Astrocyte of the spinal cord (primary cell): ENCODE data around the gene LPP.

Source experiments
- DNase-seq: peaks from one replicate; pipeline ENCODE4 v3.0.0; 2011; ENCODE audit warnings: low read depth, low spot score
- H3K4me3 ChIP-seq: 2 replicates; pipeline ENCODE4 v1.5.1; 2011; ENCODE audit warnings: low read depth, mild to moderate bottlenecking, low read length, moderate library complexity
- CTCF ChIP-seq: IDR thresholded peaks from 2 replicates; pipeline ENCODE4 v1.5.1; 2012; ENCODE audit warnings: low read depth, mild to moderate bottlenecking, low read length, inconsistent platforms
- in situ Hi-C: cut with HindIII; loops from 2 replicates; pipeline ENCODE4 v1.10.0; 2017; ENCODE audit warnings: low sequenced_read_pairs

The LPP gene

DNA sequence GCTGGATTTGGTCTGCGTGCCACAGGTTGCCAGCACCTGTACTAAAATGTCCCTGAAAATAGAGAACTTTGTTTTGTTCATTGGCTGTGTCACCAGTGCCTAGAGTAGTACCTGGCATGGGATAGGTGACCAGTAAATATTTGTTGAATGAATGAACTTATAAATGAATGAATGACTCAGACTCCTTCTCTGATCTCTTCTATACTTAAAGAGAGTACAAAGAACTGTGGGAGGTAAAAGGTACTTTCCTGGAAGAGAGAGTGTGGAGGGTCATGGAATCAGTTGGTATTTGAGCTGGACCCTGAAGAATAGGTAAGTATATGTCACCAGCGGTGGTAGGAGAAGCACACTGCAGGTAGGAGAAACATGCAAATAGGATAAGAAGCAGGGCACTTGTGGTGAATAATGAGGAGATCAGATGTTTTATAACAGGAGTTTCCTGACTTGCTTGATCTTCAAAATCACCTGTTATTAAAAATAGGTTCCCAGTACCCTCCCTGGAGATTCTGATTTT is 149.4 kb downstream of the LPP start:
- H3K4me3 ChIP-seq: no peak overlapping the region
- DNase-seq: no peak
- TF ChIP-seq CTCF: no peak
- in situ Hi-C loops: no loop called here

GRCh38 chr3:188303823-188304222 is 149.9 kb downstream of the LPP start:
- DNase-seq: no peak
- TF ChIP-seq CTCF: no peak
- no peak overlapping the region for H3K4me3 ChIP-seq
- in situ Hi-C loops: no loop called here

DNA sequence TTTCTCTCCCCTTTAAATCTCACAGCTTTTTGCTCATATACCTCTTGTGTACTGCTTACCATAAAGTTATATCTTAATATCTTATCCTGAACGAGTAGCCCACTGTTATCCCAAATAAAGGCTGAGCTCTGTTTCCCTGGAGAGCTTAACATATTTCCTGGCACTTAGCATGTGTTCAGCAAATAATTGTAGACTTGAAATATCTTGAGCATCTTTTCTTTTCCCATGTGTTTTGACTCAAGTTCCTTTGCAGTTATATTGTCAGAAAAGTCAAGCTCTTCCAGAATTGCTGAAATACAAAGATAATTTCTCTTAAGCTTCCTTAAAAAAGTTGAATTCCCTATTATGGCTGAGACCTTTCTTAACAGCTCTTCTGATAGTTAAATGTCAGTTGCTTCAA is 150.5 kb downstream of the LPP start:
- no peak for DNase-seq
- in situ Hi-C loops: no loop called here
- no peak for TF ChIP-seq CTCF
- no peak overlapping the region for H3K4me3 ChIP-seq

DNA sequence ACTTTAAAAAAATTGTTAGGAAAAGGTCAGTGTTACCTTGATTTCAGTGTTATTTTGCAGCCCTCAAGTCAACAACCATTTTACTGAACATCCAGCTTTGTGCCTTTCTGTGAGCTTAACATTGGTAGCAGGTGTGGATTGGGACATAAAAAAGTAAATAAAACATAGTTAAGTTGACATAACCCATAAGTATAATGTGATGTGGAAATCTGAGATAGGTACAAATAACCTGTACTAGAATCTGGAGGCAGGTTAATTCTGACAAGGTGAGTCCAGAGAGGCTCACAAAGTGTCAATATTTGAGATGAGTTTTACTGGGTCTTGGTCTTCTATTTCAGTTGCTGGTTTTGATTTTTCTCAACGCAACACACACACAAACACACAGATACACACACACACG is 151.3 kb downstream of the LPP start:
- no peak for TF ChIP-seq CTCF
- no peak overlapping the region for H3K4me3 ChIP-seq
- DNase-seq: no peak
- in situ Hi-C loops: no loop called here

GRCh38 chr3:188306435-188307005 is 152.6 kb downstream of the LPP start:
- no peak for TF ChIP-seq CTCF
- no peak for DNase-seq
- in situ Hi-C loops: no loop called here
- no peak overlapping the region for H3K4me3 ChIP-seq

DNA sequence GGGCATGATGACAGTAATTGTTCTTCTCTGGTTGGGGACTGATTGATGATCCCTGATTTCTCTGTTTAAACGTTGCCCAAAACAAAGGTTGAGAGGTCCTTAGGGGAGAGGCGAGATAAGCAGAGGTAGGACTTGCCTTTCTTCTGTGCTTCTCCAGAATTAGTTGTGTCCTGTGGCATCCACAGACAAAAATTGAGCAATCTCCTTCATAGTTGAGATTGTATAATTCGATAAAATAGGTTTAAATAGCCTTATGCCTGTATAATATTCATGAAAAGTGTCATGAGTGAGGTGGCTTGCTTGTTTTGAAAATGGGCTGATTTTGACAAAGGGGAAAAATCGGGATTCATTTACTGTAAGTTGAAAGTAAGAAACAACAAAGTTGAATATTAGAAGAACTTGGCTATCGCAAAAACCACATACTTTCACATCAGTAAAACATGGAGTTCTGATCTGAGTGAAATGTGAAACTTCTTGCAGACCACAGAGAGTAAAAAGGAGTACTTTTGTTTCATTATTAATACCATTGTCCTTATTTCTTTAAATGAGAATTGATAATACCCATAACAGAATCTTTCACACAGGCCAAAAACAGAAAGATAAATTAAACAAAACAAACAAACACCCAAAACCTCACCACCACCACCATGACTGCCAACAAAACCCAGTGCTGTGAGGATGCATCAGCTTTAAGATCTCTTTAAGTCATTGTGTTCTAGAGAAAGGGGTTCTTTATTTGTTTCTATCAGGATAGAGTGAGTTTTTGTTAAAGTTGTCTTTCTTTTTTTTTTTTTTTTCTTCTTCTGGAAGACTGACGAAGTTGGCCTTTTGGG is 155.7 kb downstream of the LPP start:
- no peak overlapping the region for H3K4me3 ChIP-seq
- in situ Hi-C loops: no loop called here
- DNase-seq: peak; percentile 29
- no peak for TF ChIP-seq CTCF
